CD1c-positive myeloid dendritic cell (primary cell): ENCODE data around the gene CST9.
"Not testable (repeated sequence)": the region's sequence is repeated elsewhere in the genome, so short reads cannot be mapped to it uniquely, and the experiment has no call there.

Experiments
- DNase-seq: peaks from one replicate; pipeline ENCODE4 v3.0.0-alpha.2; 2016; ENCODE audit errors: extremely low spot score

The CST9 gene

DNA sequence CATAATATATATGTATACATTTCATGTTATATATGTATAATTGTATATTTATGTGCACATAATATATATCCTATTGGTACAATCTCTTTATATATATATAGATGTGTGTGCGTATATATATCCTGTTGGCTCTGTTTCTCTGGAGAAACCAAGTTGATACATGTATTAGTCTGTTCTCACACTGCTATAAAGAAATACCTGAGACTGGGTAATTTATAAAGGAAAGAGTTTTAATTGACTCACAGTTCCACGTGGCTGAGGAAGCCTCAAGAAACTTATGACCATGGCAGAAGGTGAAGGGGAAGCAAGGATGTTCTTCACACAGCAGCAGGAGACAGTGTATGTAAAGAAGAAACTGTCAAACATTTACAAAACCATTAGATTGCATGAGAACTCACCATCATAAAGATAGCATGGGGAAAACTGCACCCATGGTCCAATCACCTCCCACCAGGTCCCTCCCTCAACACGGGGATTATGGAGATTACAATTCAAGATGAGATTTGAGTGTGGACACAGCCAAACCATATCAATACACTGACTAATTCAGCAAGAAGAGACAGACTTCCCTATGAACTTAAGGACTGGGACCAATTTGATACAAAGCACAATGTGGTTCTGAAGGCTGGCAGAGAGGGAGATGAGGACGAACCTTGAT lies 18.1 kb upstream of the CST9 start:
- no peak for DNase-seq

DNA sequence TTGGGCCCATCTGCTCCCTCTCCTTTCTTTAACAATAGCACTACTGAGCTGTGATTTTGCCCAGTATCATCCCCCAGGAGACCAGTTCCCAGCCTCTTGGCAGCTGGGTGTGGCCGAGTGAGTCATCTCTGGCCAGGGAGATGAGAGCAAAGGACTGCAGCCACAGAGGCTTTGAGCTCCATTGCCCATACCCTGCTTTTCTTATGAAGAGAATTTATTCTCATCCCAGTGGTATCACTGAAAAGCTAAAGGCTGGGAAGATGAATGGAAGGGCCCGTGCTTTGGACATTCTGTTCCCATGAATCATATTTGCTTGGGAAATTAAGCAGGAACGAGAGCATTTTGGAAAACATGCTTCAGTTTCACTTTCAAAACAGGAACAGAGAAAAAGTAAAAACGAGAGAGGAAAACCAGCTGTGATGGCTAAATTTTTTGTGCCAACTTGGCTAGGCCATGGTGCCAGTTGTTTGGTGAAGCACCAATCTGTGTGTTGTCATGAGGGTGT lies 17.2 kb upstream of the CST9 start:
- DNase-seq, result peak; percentile 60

DNA sequence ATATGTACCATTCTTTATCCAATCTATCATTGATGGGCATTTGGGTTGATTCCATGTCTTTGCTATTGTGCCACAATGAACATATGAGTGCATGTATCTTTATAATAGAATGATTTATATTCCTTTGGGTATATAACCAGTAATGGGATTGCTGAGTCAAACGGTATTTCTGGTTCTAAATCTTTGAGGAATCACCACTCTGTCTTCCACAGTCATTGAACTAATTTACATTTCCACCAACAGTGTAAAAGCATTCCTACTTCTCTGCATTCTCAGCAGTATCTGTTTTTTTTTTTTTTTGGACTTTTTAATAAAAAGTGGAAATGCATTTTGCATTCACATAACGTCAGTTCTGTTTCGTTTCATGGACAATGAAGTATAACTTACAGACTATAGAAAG lies 16.7 kb upstream of the CST9 start:
- not testable (repeated sequence) for DNase-seq

DNA sequence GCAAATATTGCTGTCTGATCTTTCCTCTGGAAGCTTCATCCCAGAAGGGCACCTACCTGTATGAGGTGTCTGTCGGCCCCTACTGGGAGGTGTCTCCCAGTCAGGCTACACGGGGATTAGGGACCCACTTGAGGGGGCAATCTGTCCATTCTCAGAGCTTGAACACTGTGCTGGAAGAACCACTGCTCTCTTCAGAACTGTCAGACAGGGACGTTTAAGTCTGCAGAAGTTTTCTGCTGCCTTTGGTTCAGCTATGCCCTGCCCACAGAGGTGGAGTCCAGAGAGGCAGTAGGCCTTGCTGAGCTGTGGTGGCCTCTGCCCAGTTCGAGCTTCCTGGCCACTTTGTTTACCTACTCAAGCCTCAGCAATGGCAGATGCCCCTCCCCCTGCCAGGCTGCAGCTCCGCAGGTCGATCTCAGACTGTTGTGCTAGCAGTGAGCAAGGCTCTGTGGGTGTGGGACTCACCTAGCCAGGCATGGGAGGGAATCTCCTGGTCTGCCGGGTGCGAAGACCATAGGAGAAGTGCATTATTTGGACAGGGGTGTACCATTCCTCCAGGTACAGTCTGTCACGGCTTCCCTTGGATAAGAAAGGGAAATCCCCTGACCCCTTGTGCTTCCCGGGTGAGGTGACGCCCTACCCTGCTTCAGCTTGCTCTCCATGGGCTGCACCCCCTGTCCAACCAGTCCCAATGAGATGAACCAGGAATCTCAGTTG lies 15.1 kb upstream of the CST9 start:
- DNase-seq, result not testable (repeated sequence)

DNA sequence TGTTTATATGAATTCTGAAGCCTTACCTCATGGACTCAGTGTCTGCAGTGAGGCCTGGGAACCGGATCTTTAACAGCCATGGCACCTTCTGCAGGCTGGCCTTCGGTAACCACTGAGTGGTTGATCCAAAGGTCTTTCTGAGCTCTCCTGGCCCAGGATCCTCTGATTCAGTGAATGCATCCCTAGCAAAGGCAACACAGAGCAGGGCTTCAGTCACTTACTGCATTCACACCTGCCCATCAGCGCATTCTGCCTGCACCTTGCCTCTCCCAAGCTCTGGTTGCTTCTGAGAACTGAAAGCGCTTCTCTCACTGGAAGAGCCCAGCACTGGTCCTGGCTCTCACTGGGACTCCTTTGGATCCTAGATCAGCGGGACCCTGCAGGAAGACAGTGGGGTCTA lies 8.4 kb upstream of the CST9 start:
- DNase-seq, result no peak

DNA sequence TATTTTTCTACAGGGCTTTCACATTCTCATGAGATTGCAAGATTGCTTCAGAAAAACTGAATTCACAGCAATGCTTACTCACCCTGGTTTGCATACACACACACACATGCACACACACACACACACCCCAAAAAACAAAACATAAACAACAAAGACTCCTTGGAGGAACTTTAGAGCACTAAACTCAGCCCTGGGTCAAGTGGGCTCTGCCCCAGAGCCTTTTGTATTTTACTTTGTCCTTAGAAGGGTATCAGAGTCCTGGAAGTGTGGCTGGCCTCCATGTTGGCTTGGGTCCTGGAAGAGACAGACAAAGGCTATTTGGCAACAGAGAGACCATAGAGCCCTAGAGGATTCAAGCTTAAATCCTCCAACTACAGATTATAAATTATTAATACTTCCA lies 8.0 kb upstream of the CST9 start:
- DNase-seq, result no peak

DNA sequence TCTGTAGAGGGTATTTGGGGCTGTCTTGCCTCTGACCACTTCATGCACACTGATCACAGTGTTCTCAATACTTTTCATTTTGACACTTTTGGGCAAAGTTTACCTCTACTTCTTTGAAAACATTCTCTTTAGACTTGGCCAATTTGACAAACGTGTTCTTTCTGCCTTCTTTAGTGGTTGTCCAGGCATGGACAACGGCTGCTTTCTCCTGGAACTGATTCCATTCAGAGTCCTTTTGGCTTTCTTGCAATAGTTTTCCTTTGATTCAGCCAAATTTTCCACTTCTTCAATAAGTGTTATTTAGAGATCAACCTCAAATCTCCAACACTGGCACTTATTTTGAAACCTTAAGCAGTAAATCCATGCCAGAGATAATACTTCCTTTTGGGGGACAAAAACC lies 6.7 kb upstream of the CST9 start:
- no peak for DNase-seq

DNA sequence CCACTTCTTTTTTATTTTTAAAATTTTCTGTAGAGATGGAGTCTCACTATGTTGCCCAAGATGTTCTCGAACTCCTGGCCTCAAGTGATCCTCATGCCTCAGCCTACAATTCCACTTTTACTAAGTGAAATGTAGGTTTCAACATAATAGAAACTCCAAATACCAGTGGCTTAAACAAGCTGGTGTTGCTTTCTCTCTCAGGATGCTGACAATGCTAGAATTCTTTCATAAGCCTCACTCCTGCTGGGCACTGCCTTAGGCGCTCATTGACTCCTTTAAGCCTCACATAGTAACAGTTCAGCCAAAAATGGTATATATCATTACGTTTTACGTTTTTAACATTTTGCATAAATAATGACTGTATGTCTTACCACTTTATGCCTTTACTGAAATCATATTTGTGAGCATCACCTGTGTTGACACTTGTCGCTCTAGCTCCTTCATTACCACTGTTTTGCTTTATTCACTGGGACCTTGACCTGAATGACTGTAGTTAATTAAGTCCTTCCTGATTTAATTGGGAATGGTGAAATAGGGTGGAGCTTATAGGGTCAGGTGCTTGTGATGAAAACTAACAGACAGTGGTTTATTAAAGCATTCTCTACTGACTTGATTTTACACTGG lies 3.9 kb upstream of the CST9 start:
- DNase-seq, result no peak

DNA sequence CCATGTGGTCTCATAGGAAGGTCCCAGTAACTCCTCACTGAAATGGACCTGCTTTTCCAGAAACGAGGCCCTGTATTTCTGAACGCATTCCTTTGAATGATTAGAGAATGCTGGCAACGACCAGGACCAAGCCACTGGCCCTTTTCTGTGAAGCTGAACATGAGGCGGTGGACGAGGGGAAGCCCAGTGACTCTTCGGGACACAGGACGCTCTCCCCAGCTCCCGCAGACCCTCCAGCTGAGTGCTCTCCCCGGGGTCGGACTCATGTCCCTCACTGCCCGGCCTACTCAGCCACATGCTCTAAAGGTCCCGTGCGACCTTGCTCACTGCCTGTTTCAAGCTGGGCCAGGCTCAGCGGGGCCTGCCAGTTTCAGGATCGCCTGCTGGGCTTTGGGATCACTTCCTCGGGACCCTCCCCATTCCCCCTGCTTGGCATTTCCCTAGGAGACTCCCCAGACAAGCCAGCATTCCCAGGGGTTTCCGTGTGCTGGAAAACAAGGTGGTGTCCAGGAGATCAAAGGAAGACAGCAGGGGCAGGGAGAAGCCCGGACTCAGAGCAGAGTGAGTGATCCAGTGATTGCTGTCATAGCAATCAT lies 2.6 kb upstream of the CST9 start:
- DNase-seq, result no peak

DNA sequence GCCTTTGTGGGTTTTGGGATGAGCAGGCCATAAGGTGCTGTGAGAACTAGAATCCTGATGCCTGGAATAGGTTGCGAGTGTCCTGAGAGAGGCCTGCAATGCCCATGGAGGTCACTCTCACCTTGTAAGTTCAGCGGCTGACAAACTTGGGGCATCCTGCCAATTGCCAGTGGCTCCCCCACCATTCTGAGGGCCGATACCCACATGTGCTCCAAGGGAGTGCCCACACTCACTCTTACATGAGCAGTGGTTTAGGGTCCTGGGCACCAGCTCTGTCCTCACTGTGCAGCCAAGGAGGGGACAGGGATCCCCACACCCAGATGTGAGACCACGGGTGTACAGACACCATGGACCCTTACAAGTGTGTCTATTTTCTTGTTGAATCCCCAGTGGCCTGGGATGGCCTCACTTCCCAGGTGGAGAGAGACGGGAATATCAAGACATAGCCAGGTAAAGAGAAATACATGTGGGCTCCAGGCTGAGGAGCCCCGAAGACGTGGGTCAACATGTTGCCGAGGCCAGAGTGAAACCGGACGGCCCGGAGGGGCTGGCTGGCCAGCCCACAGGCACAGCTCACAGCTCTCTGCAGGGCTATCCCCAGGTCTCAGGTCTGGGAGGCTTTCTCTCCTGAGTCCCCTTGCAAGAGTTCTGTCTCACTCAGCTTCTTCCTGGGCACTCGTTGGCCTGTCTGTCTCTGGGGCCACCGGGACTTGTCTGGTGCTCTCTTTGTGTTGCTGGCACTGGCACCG lies 2.0 kb upstream of the CST9 start:
- DNase-seq, result no peak

DNA sequence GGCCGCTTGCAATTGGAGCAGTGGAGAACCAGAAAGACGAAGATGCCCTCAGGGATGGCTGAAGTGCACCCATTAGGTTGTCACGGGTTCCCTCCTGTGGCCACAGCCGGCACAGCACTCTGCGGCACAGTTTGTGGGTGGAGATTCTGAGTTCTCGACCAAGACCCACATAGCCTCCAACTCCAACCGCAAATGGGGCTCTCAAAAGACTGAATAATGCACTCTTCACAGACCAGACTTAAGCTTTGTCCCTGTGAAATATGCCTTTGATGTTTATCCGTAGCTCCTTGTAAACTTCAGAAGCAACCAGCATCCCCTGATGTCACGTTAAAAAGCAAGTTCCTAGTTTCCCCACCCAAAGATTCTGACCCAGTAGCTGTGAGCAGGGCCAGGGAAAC lies 934 bp upstream of the CST9 start:
- peak; percentile 72 for DNase-seq

DNA sequence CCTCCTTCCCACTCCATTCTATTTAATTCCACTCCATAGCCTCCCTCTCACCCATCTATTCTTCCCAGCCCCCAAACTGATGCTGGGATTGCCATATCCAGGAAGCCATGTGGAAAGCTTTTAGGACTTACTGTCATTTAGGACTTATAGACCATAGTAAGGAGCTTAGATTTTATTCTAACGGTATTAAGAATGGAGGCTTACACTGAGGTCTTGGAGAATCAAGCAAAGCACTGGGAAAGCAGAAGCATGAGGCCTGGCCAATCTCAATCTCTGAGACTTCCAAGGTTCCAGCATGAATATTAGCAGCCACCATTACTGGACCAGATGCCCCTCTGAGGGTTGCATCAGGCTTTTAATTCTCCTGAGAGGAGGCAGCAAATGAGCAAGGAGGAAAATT lies 1.4 kb downstream of the CST9 start:
- no peak for DNase-seq

DNA sequence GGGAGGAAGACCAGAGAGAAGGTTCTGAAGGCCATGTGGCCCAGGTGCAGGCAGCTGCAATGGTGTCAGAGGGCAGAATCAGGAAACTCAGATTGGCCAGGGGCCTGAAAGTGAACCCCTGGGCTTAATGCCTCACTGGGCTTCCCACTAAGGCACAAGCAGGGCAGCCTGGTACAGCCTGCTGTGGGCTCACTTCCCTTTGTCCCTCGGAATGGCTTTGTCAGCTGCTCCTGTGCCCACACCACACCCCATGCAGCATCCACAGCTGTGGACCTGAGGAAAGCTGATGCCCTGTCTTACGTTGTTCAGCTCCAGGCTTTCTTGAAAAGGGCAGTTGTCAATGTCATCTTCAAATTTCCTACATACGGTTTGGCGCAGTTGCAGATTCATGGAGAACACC lies 2.4 kb downstream of the CST9 start:
- peak; percentile 29 for DNase-seq

DNA sequence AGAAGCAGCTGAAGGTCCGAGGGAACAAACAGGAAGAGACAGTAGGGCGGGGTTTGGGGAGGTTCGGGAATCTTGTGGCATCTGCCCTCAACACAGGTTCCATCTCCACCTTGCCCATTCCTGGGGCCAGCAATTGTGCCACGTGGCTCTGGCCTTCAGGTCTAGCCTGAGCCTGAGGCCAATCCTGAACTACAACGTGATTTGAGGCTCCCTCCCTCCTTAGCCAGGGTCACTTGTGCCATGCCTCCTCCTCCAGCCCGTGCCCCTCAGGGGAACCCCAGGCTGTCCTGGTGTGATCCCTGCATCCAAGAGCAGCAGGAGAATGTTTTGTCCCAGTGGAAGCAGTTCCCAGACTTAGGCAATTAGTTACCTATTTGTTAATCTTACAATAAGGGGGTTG lies 3.0 kb downstream of the CST9 start:
- no peak for DNase-seq

DNA sequence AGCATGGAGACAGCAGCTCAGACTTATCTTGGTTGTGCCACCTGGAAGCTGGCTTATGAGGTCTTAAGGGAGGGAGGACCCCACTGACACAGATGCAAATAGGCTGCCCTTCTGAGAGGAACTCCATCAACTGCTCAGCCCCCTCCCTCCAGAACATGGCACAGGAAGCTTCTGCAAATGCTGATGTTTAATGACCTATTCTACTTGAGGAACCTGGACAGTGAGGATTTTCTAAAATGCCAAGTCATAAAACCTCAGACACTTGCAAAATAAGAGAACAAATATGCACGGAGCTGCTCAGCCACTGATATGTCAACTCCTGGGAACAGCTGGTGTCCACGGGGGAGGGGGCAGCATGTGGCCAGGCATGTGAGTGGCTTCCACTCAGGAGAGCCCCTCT lies 3.5 kb downstream of the CST9 start:
- DNase-seq, result peak; percentile 54

DNA sequence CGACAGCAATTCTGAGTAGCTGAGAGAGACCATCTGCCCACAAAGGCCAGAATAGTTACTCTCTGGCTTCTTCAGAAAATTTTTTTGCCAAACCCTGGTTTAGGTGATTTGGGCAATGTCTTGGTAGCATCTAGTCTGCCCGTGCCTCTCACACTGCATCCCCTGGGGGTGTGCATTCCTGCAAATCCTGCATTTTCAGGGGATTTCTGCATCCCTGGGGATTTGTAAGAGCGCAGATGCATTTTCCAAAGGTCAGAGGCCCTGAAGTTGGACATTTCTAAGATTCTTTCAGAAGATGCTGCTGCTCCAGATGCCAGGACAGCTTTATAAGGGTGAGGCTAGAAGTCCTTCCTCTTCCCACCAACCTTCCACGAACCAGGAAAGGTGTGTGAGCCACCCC lies 4.0 kb downstream of the CST9 start:
- no peak for DNase-seq

DNA sequence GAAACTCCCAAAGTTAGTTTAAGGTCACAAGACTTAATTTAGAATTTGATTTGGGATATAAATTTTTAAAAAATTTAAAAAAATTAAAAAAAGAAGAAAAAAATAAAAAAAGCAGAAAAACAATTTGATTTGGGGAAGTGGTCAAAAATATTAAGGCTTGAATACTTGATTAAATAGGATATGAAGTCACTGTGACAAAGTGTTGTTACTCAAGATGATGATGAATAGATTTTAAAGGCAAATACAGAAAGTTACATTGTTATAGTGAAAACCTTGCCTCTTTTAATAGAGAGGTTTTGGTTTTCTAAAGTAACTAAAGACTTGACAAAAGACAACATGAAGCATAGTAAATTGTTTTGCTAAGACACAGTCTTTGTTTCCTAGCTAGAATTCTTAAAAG lies 7.2 kb downstream of the CST9 start:
- DNase-seq, result no peak

DNA sequence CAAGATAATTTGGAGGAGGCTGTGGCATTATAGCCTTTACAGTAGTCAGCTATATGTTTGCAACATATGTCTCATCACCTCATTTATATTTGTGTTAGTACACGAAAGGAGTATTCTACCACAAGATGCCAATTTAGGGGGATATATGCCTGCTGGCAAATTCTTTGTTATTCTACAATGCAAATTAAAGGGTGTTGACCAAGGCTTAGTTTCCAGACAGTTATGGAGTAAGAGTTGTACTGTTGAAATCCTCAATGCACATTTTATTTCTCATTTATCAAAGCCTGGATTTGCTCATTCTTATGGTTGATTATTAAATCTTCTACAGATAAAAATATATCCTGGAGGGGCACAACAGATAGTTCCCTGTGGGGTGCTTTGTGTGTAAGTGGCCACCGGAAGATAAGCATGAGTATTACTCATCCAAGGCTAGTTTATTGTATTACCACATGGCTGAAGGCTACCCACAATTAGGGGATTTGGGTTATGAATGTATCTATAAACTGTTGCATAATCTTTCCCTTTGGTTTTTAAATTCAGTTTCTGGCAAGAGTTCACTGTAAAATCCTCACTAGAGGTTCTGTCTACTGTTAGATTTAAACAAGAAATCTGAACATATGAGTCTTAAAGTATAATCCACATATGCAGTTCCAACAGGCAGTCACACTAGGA lies 9.0 kb downstream of the CST9 start:
- no peak for DNase-seq

DNA sequence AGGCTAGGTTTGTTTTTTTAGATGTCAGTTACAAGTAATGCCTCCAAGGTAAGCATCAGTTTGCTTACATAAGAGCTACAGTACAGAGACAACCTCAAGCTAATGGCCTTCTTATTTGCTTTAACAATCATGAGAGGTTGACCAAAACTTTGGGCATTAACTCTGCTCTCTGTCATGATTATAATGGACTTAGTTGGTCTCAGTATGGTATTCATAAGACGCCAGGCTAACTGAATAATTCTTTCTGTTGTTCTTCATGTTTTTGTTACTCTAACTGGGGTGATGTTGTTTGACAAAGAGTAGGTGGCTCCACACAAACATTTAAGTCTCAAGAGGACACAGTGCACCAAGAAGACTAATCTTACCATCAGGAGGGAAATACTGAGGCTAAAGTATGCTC lies 9.8 kb downstream of the CST9 start:
- DNase-seq, result no peak

DNA sequence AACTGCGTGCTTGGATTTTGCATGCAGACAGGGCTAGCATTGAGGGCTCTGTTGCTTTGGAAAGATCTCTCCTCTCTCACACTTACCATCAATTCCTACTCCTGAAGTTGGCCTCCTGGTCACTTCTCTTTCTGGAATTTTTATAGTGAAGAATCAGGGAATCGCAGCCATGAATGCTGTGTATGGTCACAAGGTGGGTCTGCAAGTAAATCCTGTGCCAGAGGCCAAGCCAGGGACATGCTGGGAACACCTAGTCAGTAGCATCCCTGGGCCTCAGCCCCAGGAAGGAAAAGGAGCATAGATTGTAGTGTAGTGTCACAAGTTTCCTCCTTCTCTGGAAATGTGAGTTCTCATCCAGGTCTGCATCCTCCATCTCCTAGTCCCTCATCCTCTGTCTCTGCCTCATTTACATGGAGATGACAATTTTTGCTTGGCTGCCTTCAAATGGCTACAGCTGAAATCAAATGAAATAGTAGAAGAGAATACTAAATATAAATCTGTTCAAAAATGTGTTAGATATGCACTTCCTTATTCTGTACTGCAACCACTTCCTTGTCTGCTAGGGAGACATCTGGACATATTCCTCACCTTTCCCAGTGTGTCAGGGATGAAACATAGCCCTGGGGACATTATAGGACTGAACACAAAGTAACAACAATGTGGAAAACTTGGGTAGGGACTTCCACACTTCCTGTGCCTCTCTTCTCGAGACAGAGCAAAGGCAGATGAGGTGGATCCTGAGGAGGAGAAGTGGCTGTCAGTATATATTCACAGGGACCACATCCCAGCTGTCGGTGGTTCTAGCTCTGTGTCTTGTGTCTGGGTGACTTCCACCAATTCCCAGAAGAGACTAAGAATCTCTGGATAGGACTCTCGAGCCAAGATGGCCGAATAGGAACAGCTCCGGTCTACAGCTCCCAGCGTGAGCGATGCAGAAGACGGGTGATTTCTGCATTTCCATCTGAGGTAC lies 17.0 kb downstream of the CST9 start:
- DNase-seq, result no peak
